Omental fat pad (tissue), 4 donors: ENCODE results near the gene MEGF10. TPM values are rescaled to one million over a fixed set of nuclear protein-coding genes. Genes with fewer than 3 reads are reported as not detected.
"Not testable (repeated sequence)": the region's sequence is repeated elsewhere in the genome, so short reads cannot be mapped to it uniquely, and the experiment has no call there.

Source experiments
- ATAC-seq: fragments of 150-250 bp; one replicate; pipeline ENCODE4 v1.9.1; 2016; ENCODE audit warnings: mild to moderate bottlenecking, moderate library complexity; ENCODE audit not compliant: low FRiP score
- DNase-seq: peaks from one replicate; pipeline ENCODE4 v3.0.0-alpha.2; 2019; ENCODE audit warnings: low spot score
- total RNA-seq, 4 donors: library from RNA; depleted of rRNA; stranded (reverse); fragments of >200 nt; gene quantifications; one replicate each; pipeline ENCODE4 v1.1.0, GENCODE V29; 2016
- TF ChIP-seq, protein P1 (sequence below), 3 donors: fragments of 450-650 bp; IDR thresholded peaks; one replicate each; pipeline ENCODE4 v1.5.1; 2016 to 2017; ENCODE audit warnings: antibody characterized with exemption in 3 of 3, mild to moderate bottlenecking in 3 of 3, moderate library complexity in 2 of 3

The MEGF10 gene
- total RNA-seq, 4 donors from 2014 or later: 0.13 to 0.74 (median 0.42) TPM

DNA sequence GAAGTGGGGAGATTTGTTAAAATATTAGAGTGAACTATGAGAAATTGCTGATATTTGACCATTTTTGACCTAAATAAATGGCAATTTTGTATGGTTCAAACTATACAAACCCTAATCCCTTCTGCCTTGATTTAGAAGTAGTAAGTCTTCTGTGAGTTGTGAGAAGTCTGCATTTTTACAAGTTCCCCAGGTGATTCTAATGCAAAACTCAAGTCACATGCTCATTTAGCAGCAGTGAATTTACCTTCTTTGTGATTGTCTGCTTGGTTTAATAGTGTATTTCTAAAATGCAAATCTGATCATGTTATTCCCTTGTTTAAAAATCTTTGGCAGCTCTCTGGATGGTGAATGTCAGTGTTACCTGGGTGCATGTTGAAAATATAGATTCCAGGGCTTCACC, 2.8 kb downstream of the MEGF10 start:
- TF ChIP-seq, protein P1, sequence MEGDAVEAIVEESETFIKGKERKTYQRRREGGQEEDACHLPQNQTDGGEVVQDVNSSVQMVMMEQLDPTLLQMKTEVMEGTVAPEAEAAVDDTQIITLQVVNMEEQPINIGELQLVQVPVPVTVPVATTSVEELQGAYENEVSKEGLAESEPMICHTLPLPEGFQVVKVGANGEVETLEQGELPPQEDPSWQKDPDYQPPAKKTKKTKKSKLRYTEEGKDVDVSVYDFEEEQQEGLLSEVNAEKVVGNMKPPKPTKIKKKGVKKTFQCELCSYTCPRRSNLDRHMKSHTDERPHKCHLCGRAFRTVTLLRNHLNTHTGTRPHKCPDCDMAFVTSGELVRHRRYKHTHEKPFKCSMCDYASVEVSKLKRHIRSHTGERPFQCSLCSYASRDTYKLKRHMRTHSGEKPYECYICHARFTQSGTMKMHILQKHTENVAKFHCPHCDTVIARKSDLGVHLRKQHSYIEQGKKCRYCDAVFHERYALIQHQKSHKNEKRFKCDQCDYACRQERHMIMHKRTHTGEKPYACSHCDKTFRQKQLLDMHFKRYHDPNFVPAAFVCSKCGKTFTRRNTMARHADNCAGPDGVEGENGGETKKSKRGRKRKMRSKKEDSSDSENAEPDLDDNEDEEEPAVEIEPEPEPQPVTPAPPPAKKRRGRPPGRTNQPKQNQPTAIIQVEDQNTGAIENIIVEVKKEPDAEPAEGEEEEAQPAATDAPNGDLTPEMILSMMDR (IDR thresholded peaks at IDR 0.05): no peak
- no peak for ATAC-seq
- no peak for DNase-seq

DNA sequence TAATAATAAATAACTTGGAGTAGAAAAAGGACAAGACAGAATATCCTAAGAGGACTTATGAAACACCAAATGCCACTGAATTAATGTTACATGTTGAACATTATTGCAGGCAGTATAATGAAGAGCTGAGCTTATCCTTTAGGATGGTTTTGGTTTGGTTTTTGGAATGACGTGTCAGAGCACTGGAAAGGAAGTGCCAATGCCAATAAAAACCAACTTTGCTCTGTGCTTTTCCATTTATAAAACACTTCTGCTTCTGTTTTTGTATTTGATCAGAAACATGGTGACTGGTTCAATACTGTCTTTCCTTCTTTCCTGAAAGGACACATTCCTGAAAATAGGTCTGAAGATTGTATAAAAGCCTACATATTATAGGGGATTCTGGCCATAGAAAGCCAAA, 4.2 kb downstream of the MEGF10 start:
- no peak for ATAC-seq
- DNase-seq: no peak
- TF ChIP-seq, protein P1 (IDR thresholded peaks at IDR 0.05): no peak

DNA sequence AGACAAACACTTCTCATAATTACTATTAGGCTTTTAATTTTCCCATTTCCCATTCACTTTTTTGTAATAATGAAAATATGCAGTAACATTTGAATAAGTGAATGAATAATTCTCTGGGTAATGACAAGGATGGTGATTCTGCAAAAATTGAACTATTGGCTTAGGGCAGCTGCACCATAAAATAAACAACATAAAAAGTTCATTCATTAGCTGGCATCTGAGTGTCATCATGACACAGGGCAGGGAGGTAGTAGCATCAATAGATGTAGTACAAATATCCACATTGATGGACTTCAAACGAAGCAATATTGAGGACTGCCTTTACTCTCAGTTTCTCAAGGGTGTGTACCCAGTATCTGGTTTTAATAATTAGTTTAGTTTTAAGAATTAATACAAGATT, 4.9 kb downstream of the MEGF10 start:
- DNase-seq (no peak), ATAC-seq (no peak)
- TF ChIP-seq, protein P1 (IDR thresholded peaks at IDR 0.05): no peak

DNA sequence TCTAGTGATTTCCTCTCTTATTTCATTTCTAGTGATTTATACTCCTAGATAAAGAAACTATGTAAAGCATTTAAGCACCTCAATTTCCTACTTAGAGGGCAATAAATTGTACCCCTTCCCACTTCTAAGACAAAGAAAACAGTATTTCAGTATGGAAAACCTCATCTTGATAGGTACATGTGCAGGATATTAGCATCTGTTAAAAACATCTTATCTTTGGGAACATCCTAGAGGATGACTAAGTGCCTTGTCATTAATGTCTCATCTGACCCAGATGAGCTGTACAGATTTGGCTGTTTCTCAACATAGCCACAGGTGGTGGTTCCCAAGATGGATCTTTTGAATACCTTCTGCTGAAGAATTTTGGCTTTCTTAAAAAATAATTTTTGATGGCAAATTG, 5.7 kb downstream of the MEGF10 start:
- TF ChIP-seq, protein P1 (IDR thresholded peaks at IDR 0.05): no peak
- no peak for ATAC-seq
- DNase-seq: no peak

DNA sequence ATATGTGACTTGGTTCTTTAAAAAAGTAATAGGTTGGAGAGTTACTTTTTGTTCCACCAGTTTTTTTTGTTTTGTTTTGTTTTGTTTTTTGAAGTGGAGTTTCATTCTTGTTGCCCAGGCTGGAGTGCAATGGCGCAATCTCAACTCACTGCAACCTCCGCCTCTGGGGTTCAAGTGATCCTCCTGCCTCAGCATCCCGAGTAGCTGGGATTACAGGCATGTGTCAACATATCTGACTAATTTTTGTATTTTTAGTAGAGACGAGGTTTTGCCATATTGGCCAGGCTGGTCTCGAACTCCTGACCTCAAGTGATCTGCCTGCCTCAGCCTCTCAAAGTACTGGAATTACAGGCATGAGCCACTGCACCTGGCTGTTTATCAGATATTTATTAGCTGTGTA, 6.3 kb downstream of the MEGF10 start:
- not testable (repeated sequence) for DNase-seq, ATAC-seq

DNA sequence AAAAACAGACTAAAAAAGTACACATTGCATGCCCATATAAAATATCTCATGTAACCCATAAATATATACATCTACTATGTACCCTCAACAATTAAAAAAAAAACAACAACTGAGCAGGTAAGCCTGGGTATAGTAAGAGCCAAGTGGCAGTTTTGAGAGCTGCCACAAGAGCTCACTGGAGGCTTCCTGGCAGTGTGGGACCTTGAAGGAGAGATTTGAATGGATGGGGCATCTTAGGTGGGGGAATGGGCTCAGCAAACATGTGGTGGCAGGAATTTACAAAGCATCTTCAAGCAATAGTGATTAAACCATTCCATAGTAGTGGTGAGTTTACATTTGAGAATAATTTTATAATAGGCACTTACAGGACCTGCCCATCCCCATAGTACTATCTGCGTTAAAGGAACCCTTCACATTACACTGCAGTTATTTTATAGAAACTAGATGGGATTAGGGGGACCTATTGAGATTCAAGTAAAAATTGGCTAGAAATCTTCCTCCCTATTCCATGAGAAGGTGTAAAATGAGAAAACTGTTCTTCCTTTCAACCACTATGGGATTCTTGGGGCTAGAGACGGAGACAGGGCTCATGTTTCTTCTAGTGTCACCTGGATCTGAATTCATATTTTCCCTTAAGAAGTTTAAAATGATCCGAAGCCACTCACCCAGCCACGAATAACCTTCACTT, 6.9 kb downstream of the MEGF10 start:
- no peak for DNase-seq
- ATAC-seq: no peak
- TF ChIP-seq, protein P1 (IDR thresholded peaks at IDR 0.05): no peak

DNA sequence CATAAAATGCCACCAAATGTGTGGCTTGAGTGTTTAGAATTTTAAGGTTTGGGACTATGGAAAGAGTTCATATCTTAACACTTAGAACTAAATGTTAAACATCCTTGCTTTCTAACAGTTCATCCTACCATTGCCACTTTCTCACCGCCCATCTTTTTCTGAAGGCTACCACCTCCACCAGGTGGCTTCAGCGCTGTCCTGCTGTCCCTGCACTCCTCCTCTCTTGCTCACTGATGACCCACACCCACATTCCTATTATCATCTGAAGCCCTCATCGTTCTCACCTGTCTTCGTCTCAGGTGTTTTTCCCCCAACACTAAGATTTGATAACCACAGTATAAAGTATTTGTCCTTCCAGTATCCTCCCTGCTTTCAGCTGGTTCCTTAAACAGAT, 7.4 kb downstream of the MEGF10 start:
- ATAC-seq (no peak), DNase-seq (no peak)
- TF ChIP-seq, protein P1 (IDR thresholded peaks at IDR 0.05): no peak
